Epithelial cell of proximal tubule (primary cell): ENCODE measurements around the gene WNT2. TPM values are rescaled to one million over a fixed set of nuclear protein-coding genes. Genes with fewer than 3 reads are reported as not detected.

Experiments used
- DNase-seq: peaks from one replicate; pipeline ENCODE4 v3.0.0-alpha.2; 2011; ENCODE audit warnings: low read depth
- H3K4me3 ChIP-seq: 2 replicates; pipeline ENCODE4 v1.5.1; 2011; ENCODE audit warnings: low read depth, mild to moderate bottlenecking, low read length
- total RNA-seq: library from RNA; depleted of rRNA; stranded (reverse); fragments of >200 nt; gene quantifications from 2 replicates; pipeline ENCODE4 v1.2.3, GENCODE V29; 2015
- TF ChIP-seq, protein P1 (sequence below): conservative IDR thresholded peaks from 2 replicates; pipeline ENCODE4 v1.5.1; 2012; ENCODE audit warnings: low read depth, mild to moderate bottlenecking, low read length

WNT2 gene
- total RNA-seq, 1 donor from 2014 or later: not detected

DNA sequence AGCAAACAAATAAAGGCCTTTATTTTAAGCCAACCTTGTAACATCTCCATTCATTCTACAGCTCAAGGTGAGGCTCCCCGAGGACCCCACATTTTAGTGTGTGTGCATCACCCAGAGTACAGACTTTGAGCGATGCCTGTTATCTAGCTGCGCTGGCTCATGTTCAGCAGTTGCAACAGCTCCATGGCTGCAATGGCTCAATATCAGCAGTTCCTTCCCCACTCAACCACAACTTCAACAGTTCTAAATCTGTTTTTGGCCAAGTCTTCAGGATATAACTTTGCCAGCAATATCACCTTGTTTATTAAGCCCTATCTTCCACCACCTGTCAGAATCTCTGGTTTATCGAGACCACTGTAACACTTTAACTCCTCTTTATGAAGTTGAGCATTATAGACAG is 95.8 kb downstream of the WNT2 start:
- no peak for DNase-seq
- TF ChIP-seq, protein P1, sequence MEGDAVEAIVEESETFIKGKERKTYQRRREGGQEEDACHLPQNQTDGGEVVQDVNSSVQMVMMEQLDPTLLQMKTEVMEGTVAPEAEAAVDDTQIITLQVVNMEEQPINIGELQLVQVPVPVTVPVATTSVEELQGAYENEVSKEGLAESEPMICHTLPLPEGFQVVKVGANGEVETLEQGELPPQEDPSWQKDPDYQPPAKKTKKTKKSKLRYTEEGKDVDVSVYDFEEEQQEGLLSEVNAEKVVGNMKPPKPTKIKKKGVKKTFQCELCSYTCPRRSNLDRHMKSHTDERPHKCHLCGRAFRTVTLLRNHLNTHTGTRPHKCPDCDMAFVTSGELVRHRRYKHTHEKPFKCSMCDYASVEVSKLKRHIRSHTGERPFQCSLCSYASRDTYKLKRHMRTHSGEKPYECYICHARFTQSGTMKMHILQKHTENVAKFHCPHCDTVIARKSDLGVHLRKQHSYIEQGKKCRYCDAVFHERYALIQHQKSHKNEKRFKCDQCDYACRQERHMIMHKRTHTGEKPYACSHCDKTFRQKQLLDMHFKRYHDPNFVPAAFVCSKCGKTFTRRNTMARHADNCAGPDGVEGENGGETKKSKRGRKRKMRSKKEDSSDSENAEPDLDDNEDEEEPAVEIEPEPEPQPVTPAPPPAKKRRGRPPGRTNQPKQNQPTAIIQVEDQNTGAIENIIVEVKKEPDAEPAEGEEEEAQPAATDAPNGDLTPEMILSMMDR: no peak
- H3K4me3 ChIP-seq: no peak overlapping the region

DNA sequence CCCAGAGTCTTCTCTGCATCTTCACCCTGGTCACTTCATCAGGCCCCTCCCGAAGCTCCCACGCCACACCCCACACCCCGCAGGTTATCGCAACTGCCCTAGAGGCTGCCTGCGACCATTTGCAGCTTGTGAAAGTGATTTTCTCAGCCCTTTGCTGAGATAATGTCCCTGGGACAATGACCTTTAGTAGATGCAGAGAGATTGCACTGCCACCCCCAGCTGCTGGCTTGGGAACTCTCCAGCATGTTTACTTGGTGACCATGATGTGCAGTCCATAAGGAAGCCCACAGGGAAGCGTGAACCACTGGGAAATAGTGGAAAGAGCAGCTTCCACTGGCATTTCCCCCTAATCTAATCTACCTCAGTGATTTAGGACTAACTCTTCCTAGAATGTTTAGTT is 97.3 kb downstream of the WNT2 start:
- DNase-seq: no peak
- TF ChIP-seq, protein P1: no peak

More for the DNA sequence above, 97.3 kb downstream of the WNT2 start:
- H3K4me3 ChIP-seq: no peak overlapping the region

Other genes starting within 250 kb of the WNT2 start
- gene ASZ1, start 104.4 kb upstream of the WNT2 start, total RNA-seq: not detected in 2 replicates
- gene CFTR, start 157.0 kb upstream of the WNT2 start, total RNA-seq: 0.29 and 0.98 TPM in 2 replicates